HCT116 (cell line): ENCODE measurements around the gene SRCIN1. TPM values are rescaled to one million over a fixed set of nuclear protein-coding genes. Genes with fewer than 3 reads are reported as not detected.

Source experiments
- ATAC-seq: fragments of 200-7000 bp; cut with Tn5 transposase; 2 replicates; pipeline ENCODE4 v1.9.1; 2020; ENCODE audit warnings: mild to moderate bottlenecking, moderate library complexity
- BruUV-seq: library from RNA; stranded (reverse); fragments of 400-500 nt; replicated peaks from 2 replicates; lab custom pipeline; 2021; lab: Mats Ljungman, UMichigan
- CTCF ChIA-PET: fragments of 300-600 bp; sonication (Branson Sonifier 250); formaldehyde crosslinking; loops from one replicate; lab custom pipeline; 2021; ENCODE audit warnings: antibody characterized with exemption; lab: Charles Lee
- POLR2A ChIA-PET: fragments of 300-600, 350-600 bp; sonication (Branson Sonifier 250); formaldehyde crosslinking; loops from one replicate; lab custom pipeline; 2021; ENCODE audit warnings: antibody characterized with exemption; lab: Charles Lee
- RAD21 ChIA-PET, 2 experiments: fragments of 300-600 bp; sonication (Branson Sonifier 250); formaldehyde crosslinking; loops; one replicate each; lab custom pipeline; 2023; ENCODE audit warnings: low total read pairs in 2 of 2; ENCODE audit not compliant: uncharacterized antibody in 2 of 2, unreplicated experiment in 2 of 2, low non-redundant PET in 1 of 2; lab: Charles Lee
- DNase-seq: peaks from one replicate; pipeline ENCODE4 v3.0.0-alpha.2; 2010; ENCODE audit warnings: low read depth, low spot score
- H2AFZ ChIP-seq: fragments of 200-600 bp; shearing (Covaris generic), sonication (generic); 2 replicates; pipeline ENCODE4 v1.6.1; 2017; ENCODE audit warnings: low read depth, mixed run types, mixed read lengths, antibody characterized with exemption, low read length; ENCODE audit not compliant: poor library complexity, severe bottlenecking
- H3K27ac ChIP-seq: 2 replicates; pipeline ENCODE4 v1.5.1; 2012; ENCODE audit warnings: low read depth, low read length
- H3K27me3 ChIP-seq: fragments of 200-600 bp; sonication (generic); 2 replicates; pipeline ENCODE4 v1.6.1; 2016; ENCODE audit warnings: mixed run types, low read length, mixed read lengths; ENCODE audit not compliant: insufficient read depth
- H3K36me3 ChIP-seq, 2 experiments: fragments of 200-500 bp in 1 of 2; fragments of 200-600 bp in 1 of 2; sonication (Bioruptor generic) in 1 of 2; sonication (generic) in 1 of 2; 2 replicates each; pipeline versions ENCODE4 v1.5.1 to v1.6.1; 2014 to 2016; ENCODE audit warnings: low read length in 2 of 2, inconsistent platforms in 1 of 2, mixed read lengths in 1 of 2, mixed run types in 1 of 2; ENCODE audit not compliant: insufficient read depth in 2 of 2, control insufficient read depth in 1 of 2
- H3K4me1 ChIP-seq, 2 experiments: fragments of 200-600 bp in 1 of 2; sonication (generic) in 1 of 2; 2 replicates each; pipeline versions ENCODE4 v1.5.1 to v1.6.1; 2012 to 2017; ENCODE audit warnings: low read length in 2 of 2, inconsistent platforms in 1 of 2, mild to moderate bottlenecking in 1 of 2, mixed read lengths in 1 of 2, mixed run types in 1 of 2, moderate library complexity in 1 of 2; ENCODE audit not compliant: insufficient read depth in 2 of 2, control insufficient read depth in 1 of 2
- H3K4me2 ChIP-seq: fragments of 200-600 bp; sonication (generic); 2 replicates; pipeline ENCODE4 v1.6.1; 2017; ENCODE audit warnings: mixed run types, low read length, mixed read lengths
- H3K4me3 ChIP-seq, 2 experiments: fragments of 200-600 bp in 1 of 2; sonication (generic) in 1 of 2; replicated peaks in 1 of 2; 2 replicates each; pipeline ENCODE4 v1.5.1; 2011 to 2016; ENCODE audit warnings: low read length in 2 of 2, control low read depth in 1 of 2, low read depth in 1 of 2, mild to moderate bottlenecking in 1 of 2, mixed read lengths in 1 of 2, mixed run types in 1 of 2
- H3K79me2 ChIP-seq: fragments of 200-600 bp; sonication (generic); 2 replicates; pipeline ENCODE4 v1.6.1; 2017; ENCODE audit warnings: mild to moderate bottlenecking, mixed run types, low read length, moderate library complexity, mixed read lengths; ENCODE audit not compliant: insufficient read depth
- H3K9ac ChIP-seq: fragments of 200-600 bp; sonication (generic); 2 replicates; pipeline ENCODE4 v1.6.1; 2016; ENCODE audit warnings: low read length, mixed read lengths
- H3K9me2 ChIP-seq: fragments of 200-600 bp; sonication (generic), shearing (Covaris generic); 2 replicates; pipeline ENCODE4 v1.6.1; 2017; ENCODE audit warnings: mixed run types, mild to moderate bottlenecking, moderate library complexity; ENCODE audit not compliant: insufficient read depth
- H3K9me3 ChIP-seq, 2 experiments: fragments of 200-500 bp in 1 of 2; fragments of 200-600 bp in 1 of 2; sonication (Bioruptor generic) in 1 of 2; sonication (generic) in 1 of 2; 2 replicates each; pipeline ENCODE4 v1.6.1; 2014 to 2017; ENCODE audit warnings: low read length in 2 of 2, mixed read lengths in 2 of 2, inconsistent platforms in 1 of 2, low read depth in 1 of 2, mild to moderate bottlenecking in 1 of 2, mixed run types in 1 of 2, moderate library complexity in 1 of 2; ENCODE audit not compliant: control insufficient read depth in 1 of 2, insufficient read depth in 1 of 2
- H4K20me1 ChIP-seq: fragments of 200-600 bp; sonication (generic), shearing (Covaris generic); 2 replicates; pipeline ENCODE4 v1.6.1; 2017; ENCODE audit warnings: mixed run types, mild to moderate bottlenecking, moderate library complexity; ENCODE audit not compliant: insufficient read depth
- CEBPB ChIP-seq: IDR thresholded peaks from 2 replicates; pipeline ENCODE4 v1.6.1; 2012; ENCODE audit warnings: low read depth
- ELF1 ChIP-seq: IDR thresholded peaks from 2 replicates; pipeline ENCODE4 v1.6.1; 2012; ENCODE audit warnings: low read depth, borderline replicate concordance
- EZH2 ChIP-seq: fragments of 200-600 bp; sonication (generic); IDR thresholded peaks from 2 replicates; pipeline ENCODE4 v1.6.1; 2017; ENCODE audit warnings: antibody characterized with exemption, mixed run types
- EZH2phosphoT487 ChIP-seq: fragments of 200-600 bp; IDR thresholded peaks from 2 replicates; pipeline ENCODE4 v1.6.1; 2018; ENCODE audit warnings: antibody characterized with exemption, borderline replicate concordance
- FOSL1 ChIP-seq: IDR thresholded peaks from 2 replicates; pipeline ENCODE4 v1.6.1; 2012; ENCODE audit warnings: low read depth
- POLR2A ChIP-seq: IDR thresholded peaks from 2 replicates; pipeline ENCODE4 v1.7.0; 2011; ENCODE audit warnings: borderline replicate concordance; ENCODE audit not compliant: insufficient read depth, insufficient read length; ENCODE audit errors: extremely low read depth
- POLR2AphosphoS5 ChIP-seq: IDR thresholded peaks from 2 replicates; pipeline ENCODE4 v1.6.1; 2011; ENCODE audit warnings: mild to moderate bottlenecking, low read depth, low read length, moderate library complexity
- RAD21 ChIP-seq: IDR thresholded peaks from 2 replicates; pipeline ENCODE4 v1.6.1; 2012; ENCODE audit warnings: low read depth, mild to moderate bottlenecking
- SP1 ChIP-seq: IDR thresholded peaks from 2 replicates; pipeline ENCODE4 v1.6.1; 2012; ENCODE audit warnings: low read depth
- SRF ChIP-seq: IDR thresholded peaks from 2 replicates; pipeline ENCODE4 v1.6.1; 2012; ENCODE audit warnings: low read depth
- ZFX ChIP-seq: fragments of 450-650 bp; IDR thresholded peaks from 2 replicates; pipeline ENCODE4 v1.6.1; 2017
- ZNF274 ChIP-seq: fragments of 200-500 bp; sonication (Bioruptor generic); IDR thresholded peaks from 2 replicates; pipeline ENCODE4 v1.6.1; 2014; ENCODE audit warnings: mild to moderate bottlenecking, low read depth, low read length, inconsistent platforms
- intact Hi-C: fragments of 100-400 bp; cut with micrococcal nuclease; formaldehyde crosslinking; loops from 2 replicates; pipeline ENCODE4 v1.10.0; 2022
- total RNA-seq: library from RNA; stranded (reverse); gene quantifications from one replicate; pipeline ENCODE4 v1.2.1, GENCODE V29; 2021; ENCODE audit not compliant: unreplicated experiment
- TF ChIP-seq, protein P1 (sequence below): IDR thresholded peaks from 2 replicates; pipeline ENCODE4 v1.6.1; 2012; ENCODE audit warnings: low read depth
- TF ChIP-seq, protein P2 (sequence below): IDR thresholded peaks from 2 replicates; pipeline ENCODE4 v1.6.1; 2012
- TF ChIP-seq, protein P3 (sequence below): IDR thresholded peaks from 2 replicates; pipeline ENCODE4 v1.6.1; 2011; ENCODE audit warnings: mild to moderate bottlenecking, low read length, moderate library complexity; ENCODE audit not compliant: insufficient replicate concordance; ENCODE audit errors: extremely low read depth
- TF ChIP-seq, protein P4 (sequence below): IDR thresholded peaks from 2 replicates; pipeline ENCODE4 v1.6.1; 2012

The SRCIN1 gene
- total RNA-seq, 1 experiment from 2014 or later = 10.5 TPM

DNA sequence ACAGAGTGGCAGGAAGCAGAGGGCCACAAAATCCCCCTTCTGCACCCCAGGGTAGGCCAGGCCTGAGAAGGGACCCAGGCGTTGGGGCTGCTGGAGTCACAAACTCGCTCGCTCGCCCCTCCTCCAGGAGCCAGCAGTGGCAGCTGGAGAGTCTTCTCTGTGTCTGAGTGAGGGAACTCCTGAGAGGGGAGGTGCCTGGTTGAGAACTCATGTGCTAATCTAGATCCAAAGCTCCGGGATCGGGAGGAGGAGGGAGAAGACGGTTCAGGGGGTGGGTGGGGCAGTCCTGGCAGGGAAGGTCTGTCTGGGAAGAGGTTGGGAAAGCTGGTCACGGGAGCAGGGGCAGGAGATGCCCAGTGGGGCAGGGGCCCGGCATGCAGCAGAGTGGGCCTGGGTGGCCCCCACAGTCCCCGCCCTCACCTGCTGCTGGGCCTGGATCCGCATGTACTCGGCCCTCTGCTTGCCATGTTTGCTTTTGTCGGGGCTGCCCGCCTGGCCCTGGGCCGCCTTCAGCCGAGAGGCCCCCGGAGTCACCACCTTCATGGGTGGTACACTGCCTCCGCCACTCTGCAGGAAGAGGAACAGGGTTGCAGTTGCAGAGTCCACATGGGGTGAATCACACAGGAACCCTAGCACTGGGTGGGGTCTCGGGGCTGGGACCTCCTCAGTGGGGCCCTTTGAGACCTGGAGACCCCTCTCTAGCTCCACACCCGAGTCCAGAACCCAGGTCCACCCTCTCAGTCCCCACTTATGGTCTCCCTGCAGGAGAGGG, 62.2 kb downstream of the SRCIN1 start:
- no peak overlapping the region for H3K4me2 ChIP-seq
- no TSS peak for BruUV-seq
- H2AFZ ChIP-seq = no peak overlapping the region
- H4K20me1 ChIP-seq = no peaks in the 10 kb centered on the region
- H3K27me3 ChIP-seq = no peaks in the 10 kb centered on the region
- intact Hi-C loops = no loop called here
- POLR2A ChIA-PET = no interaction called here
- H3K4me1 ChIP-seq = no peaks in the 10 kb centered on the region
- TF ChIP-seq, protein P1, sequence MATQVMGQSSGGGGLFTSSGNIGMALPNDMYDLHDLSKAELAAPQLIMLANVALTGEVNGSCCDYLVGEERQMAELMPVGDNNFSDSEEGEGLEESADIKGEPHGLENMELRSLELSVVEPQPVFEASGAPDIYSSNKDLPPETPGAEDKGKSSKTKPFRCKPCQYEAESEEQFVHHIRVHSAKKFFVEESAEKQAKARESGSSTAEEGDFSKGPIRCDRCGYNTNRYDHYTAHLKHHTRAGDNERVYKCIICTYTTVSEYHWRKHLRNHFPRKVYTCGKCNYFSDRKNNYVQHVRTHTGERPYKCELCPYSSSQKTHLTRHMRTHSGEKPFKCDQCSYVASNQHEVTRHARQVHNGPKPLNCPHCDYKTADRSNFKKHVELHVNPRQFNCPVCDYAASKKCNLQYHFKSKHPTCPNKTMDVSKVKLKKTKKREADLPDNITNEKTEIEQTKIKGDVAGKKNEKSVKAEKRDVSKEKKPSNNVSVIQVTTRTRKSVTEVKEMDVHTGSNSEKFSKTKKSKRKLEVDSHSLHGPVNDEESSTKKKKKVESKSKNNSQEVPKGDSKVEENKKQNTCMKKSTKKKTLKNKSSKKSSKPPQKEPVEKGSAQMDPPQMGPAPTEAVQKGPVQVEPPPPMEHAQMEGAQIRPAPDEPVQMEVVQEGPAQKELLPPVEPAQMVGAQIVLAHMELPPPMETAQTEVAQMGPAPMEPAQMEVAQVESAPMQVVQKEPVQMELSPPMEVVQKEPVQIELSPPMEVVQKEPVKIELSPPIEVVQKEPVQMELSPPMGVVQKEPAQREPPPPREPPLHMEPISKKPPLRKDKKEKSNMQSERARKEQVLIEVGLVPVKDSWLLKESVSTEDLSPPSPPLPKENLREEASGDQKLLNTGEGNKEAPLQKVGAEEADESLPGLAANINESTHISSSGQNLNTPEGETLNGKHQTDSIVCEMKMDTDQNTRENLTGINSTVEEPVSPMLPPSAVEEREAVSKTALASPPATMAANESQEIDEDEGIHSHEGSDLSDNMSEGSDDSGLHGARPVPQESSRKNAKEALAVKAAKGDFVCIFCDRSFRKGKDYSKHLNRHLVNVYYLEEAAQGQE = no peak
- no peak for TF ChIP-seq SP1
- TF ChIP-seq, protein P2, sequence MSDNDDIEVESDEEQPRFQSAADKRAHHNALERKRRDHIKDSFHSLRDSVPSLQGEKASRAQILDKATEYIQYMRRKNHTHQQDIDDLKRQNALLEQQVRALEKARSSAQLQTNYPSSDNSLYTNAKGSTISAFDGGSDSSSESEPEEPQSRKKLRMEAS = no peak
- TF ChIP-seq CEBPB = no peak
- no peak for TF ChIP-seq POLR2A
- TF ChIP-seq ZFX = no peak
- no peak for TF ChIP-seq ELF1
- TF ChIP-seq POLR2AphosphoS5 = no peak
- TF ChIP-seq, protein P3, sequence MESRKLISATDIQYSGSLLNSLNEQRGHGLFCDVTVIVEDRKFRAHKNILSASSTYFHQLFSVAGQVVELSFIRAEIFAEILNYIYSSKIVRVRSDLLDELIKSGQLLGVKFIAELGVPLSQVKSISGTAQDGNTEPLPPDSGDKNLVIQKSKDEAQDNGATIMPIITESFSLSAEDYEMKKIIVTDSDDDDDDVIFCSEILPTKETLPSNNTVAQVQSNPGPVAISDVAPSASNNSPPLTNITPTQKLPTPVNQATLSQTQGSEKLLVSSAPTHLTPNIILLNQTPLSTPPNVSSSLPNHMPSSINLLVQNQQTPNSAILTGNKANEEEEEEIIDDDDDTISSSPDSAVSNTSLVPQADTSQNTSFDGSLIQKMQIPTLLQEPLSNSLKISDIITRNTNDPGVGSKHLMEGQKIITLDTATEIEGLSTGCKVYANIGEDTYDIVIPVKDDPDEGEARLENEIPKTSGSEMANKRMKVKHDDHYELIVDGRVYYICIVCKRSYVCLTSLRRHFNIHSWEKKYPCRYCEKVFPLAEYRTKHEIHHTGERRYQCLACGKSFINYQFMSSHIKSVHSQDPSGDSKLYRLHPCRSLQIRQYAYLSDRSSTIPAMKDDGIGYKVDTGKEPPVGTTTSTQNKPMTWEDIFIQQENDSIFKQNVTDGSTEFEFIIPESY = no peak
- no peak for TF ChIP-seq SRF
- no peak for TF ChIP-seq EZH2
- TF ChIP-seq, protein P4, sequence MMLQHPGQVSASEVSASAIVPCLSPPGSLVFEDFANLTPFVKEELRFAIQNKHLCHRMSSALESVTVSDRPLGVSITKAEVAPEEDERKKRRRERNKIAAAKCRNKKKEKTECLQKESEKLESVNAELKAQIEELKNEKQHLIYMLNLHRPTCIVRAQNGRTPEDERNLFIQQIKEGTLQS = no peak
- no peak for TF ChIP-seq ZNF274
- no peak for TF ChIP-seq RAD21
- no peak for TF ChIP-seq FOSL1
- no peak for TF ChIP-seq EZH2phosphoT487
- no peaks in the 10 kb centered on the region for H3K79me2 ChIP-seq
- CTCF ChIA-PET = no interaction called here
- no peak overlapping the region for H3K27ac ChIP-seq
- no peaks in the 10 kb centered on the region for H3K9me2 ChIP-seq
- H3K9ac ChIP-seq = no peak overlapping the region
- ATAC-seq = no peak
- H3K4me3 ChIP-seq = no peak overlapping the region
- no peaks in the 10 kb centered on the region for H3K9me3 ChIP-seq
- DNase-seq = no peak
- RAD21 ChIA-PET = no interaction called here
- H3K36me3 ChIP-seq = no peaks in the 10 kb centered on the region
